ENCODE data around the gene ISCA2.

DNA sequence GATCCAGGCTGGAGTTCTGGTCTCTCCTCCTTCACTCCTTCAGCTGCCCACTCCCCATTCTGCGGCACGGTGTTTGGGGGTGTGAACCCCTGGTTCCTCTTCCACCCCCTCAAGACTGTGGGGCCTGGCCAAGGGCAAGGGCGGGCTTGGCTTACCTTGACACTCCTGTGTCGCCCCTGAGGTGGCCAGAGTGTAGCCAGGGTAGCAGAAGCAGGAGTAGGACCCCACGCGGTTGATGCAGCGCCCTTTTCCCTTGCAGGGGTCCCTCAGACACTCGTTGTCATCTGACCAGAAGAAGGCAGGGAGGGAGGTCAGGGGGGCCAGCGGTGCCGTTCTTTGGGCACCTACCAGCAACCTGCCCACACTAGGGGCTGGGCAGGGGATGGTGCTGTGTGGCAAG is 28.2 kb downstream of the ISCA2 start:
- TF ChIP-seq, protein P1, sequence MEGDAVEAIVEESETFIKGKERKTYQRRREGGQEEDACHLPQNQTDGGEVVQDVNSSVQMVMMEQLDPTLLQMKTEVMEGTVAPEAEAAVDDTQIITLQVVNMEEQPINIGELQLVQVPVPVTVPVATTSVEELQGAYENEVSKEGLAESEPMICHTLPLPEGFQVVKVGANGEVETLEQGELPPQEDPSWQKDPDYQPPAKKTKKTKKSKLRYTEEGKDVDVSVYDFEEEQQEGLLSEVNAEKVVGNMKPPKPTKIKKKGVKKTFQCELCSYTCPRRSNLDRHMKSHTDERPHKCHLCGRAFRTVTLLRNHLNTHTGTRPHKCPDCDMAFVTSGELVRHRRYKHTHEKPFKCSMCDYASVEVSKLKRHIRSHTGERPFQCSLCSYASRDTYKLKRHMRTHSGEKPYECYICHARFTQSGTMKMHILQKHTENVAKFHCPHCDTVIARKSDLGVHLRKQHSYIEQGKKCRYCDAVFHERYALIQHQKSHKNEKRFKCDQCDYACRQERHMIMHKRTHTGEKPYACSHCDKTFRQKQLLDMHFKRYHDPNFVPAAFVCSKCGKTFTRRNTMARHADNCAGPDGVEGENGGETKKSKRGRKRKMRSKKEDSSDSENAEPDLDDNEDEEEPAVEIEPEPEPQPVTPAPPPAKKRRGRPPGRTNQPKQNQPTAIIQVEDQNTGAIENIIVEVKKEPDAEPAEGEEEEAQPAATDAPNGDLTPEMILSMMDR (IDR thresholded peaks at IDR 0.05; ENCODE audit: borderline replicate concordance, extremely low read depth, low read length, poor library complexity, severe bottlenecking), result no peak
- no peak for TF ChIP-seq EZH2 (IDR thresholded peaks at IDR 0.05; ENCODE audit: borderline replicate concordance, low read depth, low read length, severe bottlenecking)
